ENCODE data around the gene ANKRD53.
"Not testable (repeated sequence)": the region's sequence is repeated elsewhere in the genome, so short reads cannot be mapped to it uniquely, and the experiment has no call there.

ANKRD53 gene

DNA sequence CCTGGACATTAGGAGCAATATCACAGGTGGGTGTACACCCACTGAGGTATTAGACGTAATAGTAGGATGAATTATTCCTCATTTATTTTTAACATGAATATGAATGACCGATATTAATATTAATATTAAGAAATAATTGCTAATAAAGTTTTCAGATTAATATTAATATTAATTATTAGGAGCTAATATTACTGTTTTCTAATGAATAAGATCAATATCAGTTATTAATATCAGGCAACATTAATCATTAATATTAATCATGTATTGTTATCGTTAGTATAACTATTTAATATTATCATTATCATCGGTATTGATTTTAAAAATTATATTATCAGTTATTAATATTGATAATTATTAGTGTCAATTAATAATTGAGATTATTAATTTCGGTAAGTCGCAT, 41.6 kb downstream of the ANKRD53 start:
- not testable (repeated sequence) for DNase-seq

DNA sequence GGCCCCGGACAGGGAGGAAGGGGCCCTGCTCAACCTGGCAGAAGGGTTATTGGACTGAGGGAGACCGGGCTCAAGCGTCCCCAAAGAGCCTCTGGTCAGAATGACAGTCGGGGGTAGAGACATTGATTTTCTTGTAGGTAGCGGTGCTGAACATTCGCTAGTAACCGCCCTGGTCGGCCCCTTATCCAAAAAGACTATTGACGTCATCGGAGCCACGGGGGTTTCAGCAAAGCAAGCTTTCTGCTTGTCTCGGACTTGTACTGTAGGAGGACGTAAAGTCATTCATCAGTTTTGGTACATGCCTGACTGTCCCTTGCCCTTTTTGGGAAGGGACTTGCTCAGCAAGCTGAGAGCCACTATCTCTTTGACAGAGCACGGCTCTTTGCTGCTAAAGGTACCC, 43.0 kb downstream of the ANKRD53 start:
- not testable (repeated sequence) for DNase-seq

GRCh38 chr2:71023553-71024243, 45.3 kb downstream of the ANKRD53 start:
- DNase-seq = peak; percentile 74 to 77
